HG03097 (cell line): ENCODE results near the gene MEF2D.
A peak's percentile ranks its signal among the peaks of the same experiment; 100 is the strongest.

Experiments used
- ATAC-seq: cut with Tn5 transposase; IDR thresholded peaks from one replicate; pipeline ENCODE4 v1.9.1; 2021; ENCODE audit not compliant: unreplicated experiment, low FRiP score

Gene MEF2D

DNA sequence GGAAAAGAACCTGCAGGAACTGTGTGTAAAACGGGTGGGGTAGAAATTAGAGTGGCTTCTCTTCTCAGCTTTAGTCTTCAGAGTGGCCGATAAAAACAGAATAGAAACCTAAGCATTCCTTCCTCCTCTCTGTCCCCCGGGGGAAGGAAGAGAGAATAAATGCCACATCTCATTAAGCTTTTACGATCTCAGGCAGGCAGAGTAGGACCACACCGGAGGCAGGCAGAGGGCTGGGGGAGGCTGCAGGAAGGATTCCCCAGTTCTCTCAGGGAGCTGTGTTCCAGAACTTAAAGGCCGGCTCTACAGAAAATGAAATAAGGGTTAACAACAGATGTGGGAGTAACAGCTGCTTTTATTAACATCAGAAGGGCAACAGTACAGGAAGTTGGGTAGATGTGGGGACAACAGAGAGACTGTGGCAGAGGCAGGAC, 24.5 kb upstream of the MEF2D start:
- ATAC-seq: no peak

DNA sequence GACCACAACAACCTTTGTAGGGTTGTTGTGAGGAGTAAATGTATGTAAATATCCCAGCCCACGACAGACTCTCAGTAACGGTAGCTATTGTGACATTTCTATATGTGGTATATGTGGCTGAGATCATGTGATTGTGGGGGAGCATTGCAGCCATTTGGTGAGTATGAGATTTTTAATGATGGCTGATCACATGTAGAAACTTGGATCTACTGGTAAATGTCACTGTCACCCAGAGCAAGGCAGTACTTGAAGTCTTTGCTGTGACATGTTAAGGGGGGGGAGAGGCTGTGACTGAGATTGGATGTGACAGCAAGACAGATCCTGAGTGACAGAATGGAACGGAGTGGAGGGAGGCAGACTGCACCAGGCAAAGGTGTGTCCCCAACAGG, 23.9 kb upstream of the MEF2D start:
- no peak for ATAC-seq

DNA sequence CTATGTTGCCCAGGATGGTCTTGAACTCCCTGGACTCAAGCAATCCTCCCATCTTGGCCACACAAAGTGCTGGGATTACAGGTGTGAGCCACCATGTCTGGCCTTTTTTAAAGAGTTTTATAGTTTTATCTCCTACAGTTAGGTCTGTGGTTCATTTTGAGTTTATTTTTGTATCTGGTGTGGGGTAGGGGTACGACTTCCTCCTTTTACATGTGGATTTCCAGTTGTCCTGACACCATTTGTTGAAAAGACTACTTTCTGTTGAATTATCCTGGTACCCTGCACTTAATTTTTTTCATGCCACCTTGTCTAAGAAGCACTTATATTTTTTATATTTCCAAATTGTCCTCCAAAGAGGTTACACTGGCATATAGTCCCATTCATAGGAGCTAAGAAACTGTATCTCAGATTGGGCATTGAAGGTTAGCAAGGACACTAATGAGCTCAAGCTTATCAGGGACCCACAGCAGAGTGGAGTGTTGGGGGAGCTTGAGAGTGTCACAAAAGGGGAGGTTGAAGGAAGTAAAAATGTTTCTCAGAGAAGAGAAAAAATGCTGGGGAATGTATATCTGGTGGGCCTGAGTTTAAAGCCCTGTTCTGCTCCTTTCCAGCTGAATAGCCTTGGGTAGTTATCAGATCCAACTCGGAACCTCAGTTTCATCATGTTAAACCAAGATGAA, 23.4 kb upstream of the MEF2D start:
- no peak for ATAC-seq

DNA sequence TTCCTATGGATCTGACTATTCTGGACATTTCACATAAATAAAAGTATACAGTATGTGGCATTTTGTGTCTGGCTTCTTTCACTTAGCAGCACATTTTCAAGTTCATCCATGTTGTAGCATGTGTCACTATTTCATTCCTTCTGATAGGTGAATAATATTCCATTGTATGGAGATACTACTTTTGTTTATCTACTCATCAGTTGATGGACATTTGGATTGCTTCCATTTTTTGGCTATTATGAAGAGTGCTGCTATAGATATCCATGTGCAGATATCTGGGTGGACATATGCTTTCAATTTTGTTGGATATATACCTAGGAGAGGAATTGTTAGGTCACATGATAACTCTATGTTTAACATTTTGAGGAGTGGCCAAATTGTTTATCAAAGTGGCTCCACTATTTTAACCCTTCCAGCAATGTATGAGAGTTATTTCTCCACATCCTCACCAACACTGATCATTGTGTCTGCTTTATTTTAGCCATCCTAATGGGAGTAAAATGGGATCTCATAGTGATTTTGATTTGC, 21.9 kb upstream of the MEF2D start:
- no peak for ATAC-seq

DNA sequence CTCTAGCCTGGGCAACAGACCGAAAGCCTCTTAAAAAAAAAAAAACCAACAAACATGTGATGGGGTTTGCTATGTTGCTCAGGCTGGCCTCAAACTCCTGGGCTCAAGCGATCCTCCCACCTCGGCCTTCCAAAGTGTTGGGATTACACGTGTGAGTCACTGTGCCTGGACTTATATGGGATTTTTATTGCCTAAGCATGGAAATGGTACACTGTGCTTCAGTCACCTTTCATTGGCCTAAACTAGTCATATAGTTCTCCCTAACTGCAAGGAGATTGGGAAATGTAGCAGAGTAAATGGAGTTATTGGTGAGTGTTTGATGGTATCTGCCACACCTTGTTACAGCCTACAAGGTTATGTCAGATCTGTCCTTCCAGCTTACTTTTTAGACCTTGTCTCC, 17.2 kb upstream of the MEF2D start:
- ATAC-seq: no peak

DNA sequence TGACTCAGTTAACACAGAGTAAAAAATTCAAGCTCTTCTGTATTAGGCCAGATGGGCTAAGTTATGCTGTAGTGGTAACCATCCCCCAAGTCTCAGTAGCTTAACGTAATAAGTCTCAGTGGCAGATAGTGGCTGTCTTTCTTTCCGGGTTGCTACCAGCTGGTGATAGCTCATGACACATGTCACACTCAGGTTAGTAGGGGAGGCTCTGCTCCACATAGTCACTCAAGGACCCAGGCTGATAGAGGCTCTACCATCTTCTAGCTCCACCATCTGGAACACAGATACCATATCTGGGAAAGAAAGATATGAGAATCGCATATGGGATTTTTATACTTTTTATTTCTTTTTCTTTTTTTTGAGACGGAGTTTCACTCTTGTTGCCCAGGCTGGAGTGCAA, 16.2 kb upstream of the MEF2D start:
- ATAC-seq: no peak

DNA sequence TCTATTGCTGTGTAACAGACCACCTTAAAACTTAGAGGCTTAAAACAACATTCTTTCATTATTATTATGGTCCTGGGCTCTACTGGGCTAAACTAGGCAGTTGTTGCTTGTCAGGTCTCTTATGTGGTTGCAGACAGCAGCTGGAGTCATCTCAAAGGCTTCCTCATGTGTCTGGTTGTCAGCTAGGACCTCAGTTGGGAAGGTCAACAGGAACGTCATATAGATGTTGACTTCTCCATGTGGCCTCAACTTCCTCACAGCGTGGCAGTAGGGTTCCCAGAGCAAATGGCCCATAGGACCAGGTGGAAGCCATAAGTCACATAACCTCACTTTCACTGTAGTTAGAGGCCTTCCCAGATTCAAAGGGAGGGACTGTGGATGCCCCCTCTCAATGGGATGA, 15.4 kb upstream of the MEF2D start:
- ATAC-seq: no peak

DNA sequence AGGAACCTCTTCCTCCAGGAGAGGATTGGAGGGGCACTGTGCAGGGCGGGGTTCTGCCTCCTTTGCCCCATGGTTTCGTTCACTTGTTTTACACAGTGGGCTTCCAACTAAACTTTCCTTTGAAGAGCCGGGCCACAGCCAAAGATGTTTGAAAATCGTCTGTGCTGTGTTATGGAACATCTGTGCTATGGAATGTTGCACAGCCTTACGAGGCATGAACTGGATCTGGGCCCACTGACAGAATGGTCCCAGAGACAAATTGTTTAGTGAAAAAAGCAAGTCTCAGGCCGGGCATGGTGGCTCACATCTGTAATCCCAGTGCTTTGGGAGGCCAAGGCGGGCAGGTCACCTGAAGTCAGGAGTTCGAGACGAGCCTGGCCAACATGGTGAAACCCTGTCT, 12.6 kb upstream of the MEF2D start:
- no peak for ATAC-seq

DNA sequence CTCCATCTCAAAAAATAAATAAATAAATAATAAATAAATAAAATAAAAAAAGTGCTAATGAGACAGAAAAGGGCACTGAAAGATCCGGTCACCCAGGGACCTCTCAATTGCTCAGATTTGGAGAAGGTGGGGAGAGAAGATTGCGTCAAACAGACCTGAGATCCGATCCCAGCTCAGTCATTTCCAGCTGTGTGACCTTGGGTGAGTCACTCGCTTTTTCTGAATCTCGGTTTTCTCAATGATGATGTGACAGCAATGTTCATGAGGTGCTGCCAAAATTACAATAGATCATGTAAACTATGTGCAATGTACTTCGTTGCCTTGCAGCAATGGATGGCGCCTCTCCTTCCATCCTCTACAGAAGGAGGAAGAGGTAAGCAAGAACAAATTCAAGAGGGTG, 11.1 kb upstream of the MEF2D start:
- no peak for ATAC-seq

DNA sequence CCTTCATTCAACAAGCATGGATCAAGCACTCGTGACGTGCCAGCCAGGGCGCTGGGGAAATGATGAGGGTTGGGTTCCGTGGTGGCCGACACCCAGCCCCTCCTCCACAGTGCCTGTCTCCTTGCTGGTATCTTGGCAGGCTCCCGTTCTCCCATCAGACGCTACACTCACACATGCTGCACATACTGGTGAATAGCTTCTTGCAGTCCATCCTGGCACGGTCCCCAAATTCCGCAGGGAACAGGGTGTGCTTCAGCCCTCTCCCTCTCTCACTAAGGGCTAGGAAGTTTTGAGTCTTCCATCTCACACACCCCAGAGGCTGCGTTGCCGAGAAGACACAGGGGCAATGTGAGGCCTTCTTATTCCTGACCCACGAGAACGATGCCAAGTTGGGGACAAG, 10.1 kb upstream of the MEF2D start:
- no peak for ATAC-seq

DNA sequence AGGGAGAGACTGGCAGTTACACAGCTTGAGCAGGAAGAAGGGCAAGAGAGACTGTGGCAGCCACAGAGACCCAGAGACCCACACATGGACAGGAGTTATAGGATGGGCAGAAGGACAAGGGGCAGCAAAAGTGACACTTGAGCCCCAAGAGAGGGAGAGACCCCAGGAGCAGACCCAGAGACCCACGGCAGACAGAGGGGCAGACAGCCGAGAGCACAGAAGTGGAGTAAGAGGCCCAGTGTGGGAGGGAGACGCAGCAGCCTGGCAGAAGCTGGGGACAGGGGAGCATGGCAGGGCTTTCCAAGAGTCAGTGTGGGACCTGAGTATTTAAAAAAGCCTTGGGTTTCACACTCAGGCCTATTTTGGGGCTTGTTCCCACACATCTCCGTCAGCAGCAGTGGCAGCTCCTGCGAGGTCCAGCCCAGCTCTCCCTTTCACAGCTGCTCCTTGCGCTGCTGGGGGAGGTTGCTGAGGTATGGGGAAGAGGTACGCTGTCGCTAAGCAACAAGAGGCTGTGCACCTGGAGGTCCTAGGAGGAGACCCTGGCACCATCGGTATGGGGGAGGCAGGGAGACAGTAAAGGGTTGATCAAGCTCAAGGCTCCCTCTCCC, 9.0 kb upstream of the MEF2D start:
- no peak for ATAC-seq

DNA sequence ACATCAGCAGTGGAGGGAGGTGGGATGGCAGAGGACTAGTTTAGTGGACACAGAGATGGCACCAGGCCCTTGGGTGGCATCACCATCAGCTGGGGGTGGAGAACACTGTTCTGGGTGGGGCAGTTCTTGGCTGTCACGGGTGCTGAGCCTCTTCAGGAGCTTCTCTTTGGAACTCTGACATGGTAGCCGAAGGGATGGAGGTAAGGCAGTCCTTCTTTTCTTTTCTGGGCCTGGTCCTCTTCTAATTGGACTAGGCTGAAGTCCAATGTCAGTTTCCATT, 8.3 kb upstream of the MEF2D start:
- ATAC-seq: no peak

DNA sequence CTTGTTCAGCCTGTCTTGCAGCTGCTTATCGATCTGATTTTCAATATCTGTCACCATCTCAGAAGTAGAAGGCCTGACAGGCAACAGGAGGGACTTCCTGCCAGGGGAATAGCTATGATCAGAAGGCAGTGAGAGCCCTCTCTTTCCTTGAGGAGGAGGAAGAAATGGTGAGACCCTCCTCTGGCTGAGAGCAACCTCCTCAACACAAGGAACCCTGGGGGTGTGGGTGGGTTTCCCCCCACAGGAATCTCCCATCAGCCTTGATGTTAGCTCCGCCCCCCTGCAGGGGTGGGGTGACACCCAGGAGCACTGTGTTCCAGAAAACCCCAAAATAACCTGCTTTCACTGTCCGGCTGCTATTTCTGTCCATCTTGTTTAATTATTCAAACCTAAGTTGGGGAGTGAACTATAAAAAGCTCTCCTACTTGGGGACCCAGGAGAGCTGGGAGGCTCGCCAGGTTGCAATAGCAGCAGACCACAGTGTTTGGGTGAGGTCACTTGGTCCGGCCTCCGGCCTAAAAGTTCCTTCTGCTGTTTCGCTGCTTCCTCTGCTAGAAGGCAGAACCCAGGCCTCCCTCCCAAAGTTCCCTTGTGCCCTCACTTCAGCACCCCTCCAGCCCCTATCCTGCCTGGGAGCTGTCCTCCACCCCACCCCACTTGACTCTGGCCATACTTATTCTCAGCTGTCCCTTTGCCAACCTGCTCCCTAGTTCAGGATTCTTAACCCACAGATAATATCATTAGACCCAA, 7.8 kb upstream of the MEF2D start:
- no peak for ATAC-seq

DNA sequence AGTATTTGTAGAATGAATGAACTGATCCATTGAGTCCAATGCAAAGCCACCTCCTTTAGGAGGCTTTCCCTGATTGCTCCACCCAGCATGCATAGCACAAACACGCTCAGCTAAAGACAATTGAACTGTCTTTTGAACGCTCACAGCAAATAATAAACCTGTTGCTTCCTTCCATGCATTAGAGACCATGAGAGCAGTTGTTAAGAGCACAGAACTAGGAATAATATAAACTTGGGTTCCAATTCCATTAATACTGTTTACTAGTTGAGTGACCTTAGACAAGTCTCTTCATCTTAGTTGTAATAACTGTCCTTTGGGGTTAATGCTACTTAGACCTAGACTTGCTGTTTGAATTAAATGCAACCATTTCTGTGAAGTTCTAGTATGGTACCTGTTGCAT, 5.9 kb upstream of the MEF2D start:
- no peak for ATAC-seq

DNA sequence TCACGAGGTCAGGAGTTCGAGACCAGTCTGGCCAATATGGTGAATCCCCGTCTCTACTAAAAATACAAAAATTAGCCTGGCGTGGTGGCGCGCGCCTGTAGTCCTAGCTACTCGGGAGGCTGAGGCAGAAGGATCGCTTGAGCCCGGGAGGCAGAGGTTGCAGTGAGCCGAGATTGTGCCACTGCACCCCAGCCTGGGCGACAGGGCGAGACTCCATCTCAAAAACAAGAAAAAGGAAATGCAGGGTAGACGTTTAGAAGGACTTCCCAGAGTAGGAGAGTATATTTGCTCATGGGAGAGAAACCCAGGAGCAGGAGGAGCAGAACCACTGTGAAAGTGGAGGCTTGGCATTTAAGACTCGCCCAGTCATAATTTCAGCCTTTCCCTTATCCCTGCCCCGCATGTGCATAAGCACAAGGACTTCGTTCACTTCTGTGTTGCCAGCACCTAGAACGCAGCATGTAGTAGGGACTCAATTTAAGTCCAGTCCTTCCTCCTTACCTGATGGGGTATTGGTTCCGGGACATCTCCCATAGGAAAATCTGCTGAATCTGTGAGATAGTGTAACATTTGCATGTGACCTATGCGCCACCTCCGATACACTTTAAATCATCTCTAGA, 5.2 kb upstream of the MEF2D start:
- ATAC-seq: no peak

DNA sequence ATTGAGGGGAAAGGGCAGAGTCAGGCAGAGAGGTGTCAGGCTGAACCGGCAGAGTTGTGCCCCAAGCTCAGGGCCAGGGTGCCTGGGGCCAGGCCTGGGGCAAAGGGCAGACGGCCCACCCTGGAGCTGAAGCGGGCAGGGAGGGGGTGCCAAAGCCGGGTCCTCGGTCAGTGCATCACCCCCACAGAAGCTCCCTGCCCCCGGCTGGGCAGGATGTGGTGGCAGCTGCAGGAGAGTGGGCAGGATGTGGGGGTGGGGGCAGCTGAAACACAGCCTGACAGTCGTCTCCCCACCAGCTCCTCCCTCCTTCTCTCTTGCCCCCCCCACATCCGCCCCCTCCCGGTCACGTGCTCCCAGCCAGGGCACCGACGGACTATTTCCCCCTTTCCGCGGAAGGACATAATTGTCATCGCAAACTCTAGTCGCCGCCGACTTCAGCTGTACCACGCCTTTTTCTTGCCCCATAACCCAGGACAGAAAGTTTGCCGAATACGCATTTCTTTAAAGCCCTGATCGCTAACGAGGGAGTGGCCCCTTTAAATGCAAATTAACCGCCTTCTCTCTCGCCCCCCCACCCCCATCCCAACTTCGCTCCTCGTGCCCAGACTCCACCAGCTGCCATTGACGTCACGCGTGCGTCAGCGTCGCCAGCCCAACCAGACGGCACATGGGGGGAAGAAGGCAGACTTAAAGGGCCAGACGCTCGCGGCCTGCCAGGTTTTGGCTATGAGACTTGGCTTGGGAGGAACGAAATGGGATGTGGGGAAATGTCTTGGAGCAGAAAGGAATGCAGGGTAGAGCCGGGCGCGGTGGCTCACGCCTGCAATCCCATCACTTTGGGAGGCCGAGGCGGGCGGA, 4.5 kb upstream of the MEF2D start:
- peak; percentile 45 for ATAC-seq

DNA sequence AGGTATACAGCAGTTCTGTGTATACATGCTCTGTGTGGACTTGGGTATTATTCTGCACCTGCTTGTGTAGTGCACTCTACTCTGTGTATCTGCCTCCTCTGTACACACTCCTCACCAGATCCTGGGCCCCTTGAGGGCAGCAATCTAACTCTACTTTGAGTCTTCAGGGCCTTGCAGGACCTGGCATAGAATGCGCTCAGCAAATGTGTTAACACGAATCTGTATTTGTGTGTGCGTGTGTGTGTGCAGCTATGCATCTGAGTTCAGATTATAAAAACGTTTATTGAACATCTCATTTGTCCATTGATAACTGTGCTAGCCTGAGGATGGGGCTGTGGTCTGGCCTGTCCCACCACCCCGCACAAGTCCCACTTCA, 3.9 kb upstream of the MEF2D start:
- ATAC-seq: no peak

DNA sequence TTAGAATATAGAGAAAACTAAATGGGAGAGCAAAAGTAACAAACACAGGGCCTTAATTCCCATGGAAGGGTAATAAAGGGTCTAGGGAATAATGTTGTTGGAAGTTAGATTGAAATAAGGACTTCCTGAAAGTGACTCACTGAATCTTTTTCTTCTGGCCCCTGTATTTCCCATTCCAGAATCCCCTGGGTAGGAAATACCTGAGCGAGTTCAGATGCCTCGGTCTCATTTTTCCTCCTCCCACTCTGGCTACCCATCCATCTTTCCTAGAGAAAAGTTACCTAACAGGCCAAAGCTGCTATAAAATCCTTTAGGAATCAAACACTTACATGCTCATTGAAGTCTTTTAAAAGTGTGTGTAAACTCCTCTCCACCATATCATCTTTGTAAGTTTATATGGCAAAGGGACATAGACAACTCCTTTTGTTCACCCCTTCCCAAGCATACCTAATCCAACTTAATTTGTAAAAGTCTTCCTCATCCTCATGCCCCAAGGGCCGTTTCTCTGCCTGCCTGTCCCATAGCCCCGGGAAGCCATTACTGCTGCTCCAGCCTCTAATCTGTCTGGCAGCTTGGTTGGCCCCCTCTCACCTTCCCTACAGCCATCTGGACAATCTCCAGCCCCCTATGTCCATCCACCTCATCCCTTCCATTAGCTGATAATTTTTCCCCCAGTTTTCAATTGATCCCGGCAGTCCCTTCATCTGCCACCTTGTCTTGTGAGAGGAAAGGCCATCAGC, 3.3 kb upstream of the MEF2D start:
- ATAC-seq: no peak

DNA sequence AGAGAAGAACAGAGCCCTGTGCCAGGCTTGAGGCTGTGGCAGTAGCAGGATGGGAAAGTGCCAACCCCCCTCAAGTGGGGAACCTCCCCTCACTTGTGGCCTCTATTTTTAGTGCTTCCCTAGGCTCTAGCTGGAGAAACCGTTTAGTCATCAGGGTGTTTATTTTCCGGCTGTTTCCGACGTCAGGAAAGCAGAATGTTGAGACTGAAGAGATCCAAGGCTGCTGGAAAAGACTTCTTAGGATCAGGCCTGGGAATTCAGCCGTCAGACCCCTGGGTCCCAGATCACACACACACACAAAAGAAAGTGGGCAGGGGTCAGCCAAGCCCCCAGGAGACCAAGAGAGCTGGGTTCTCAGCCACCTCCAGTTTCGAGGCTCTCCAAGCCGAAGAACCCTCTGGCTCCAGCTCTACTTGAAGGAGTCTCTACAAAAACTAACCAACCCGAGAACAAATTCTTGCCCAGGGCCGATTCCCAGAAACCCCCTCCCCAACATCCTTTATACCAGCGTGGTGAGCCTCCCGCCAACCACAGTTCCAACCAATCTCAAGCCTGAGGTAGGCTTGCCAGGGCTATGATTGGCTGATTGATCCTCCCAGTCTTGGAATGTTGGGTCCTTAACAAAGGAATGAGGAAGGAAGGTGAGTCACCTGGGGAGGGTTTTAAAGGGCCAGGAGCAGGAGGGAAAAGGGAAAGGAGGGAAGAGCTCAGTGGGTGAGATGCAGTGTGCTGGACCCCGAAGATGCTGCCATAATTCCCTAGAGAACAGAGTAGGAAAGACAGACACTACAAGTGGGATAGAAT, 2.5 kb upstream of the MEF2D start:
- no peak for ATAC-seq
